Muscle of back (tissue), 11 donors: ENCODE measurements around the gene FAM117B. TPM values are rescaled to one million over a fixed set of nuclear protein-coding genes. Genes with fewer than 3 reads are reported as not detected.
A peak's percentile ranks its signal among the peaks of the same experiment; 100 is the strongest.
"Not testable (repeated sequence)": the region's sequence is repeated elsewhere in the genome, so short reads cannot be mapped to it uniquely, and the experiment has no call there.

ENCODE experiments used
- DNase-seq, 3 donors: peaks; one replicate each; pipeline versions ENCODE4 v3.0.0 to v3.0.0-alpha.2; 2013
- polyA plus RNA-seq, 10 donors: library from polyadenylated mRNA; unstranded; fragments of 120-200 nt; gene quantifications; one replicate each; pipeline ENCODE4 v1.2.1, GENCODE V29; 2013; ENCODE audit not compliant: insufficient read length in 10 of 10

The FAM117B gene
- polyA plus RNA-seq, 10 donors = 2.6 to 5.6 (median 3.8) TPM

- DNase-seq = no peak
Observed at GRCh38 chr2:202700075-202700901, 65.5 kb downstream of the FAM117B start.

GRCh38 chr2:202703091-202703490 lies 68.3 kb downstream of the FAM117B start:
- DNase-seq = no peak

GRCh38 chr2:202704248-202704647 lies 69.5 kb downstream of the FAM117B start:
- DNase-seq = no peak

- no peak for DNase-seq
Observed at GRCh38 chr2:202705446-202706020, 70.8 kb downstream of the FAM117B start.

- not testable (repeated sequence) for DNase-seq
Observed at GRCh38 chr2:202714971-202715935, 80.5 kb downstream of the FAM117B start.

GRCh38 chr2:202716114-202716718 lies 81.4 kb downstream of the FAM117B start:
- DNase-seq = no peak

GRCh38 chr2:202716953-202717597 lies 82.3 kb downstream of the FAM117B start:
- DNase-seq = no peak

GRCh38 chr2:202717598-202718310 lies 83.0 kb downstream of the FAM117B start:
- DNase-seq = no peak

GRCh38 chr2:202718614-202719013 lies 83.8 kb downstream of the FAM117B start:
- DNase-seq = peak in 1 of 3 donors; percentile 17

GRCh38 chr2:202720226-202720625 lies 85.5 kb downstream of the FAM117B start:
- DNase-seq = no peak

- peak in 1 of 3 donors; percentile 12 for DNase-seq
Observed at GRCh38 chr2:202721621-202722020, 86.9 kb downstream of the FAM117B start.

GRCh38 chr2:202723746-202724145 lies 89.0 kb downstream of the FAM117B start:
- DNase-seq = no peak

GRCh38 chr2:202726070-202726469 lies 91.3 kb downstream of the FAM117B start:
- DNase-seq = no peak

- DNase-seq = no peak
Observed at GRCh38 chr2:202736826-202737225, 102.1 kb downstream of the FAM117B start.

GRCh38 chr2:202743613-202744012 lies 108.8 kb downstream of the FAM117B start:
- DNase-seq = no peak

- no peak for DNase-seq
Observed at GRCh38 chr2:202749477-202749876, 114.7 kb downstream of the FAM117B start.

- no peak for DNase-seq
Observed at GRCh38 chr2:202750763-202751427, 116.1 kb downstream of the FAM117B start.

GRCh38 chr2:202752071-202752470 lies 117.3 kb downstream of the FAM117B start:
- DNase-seq = no peak

GRCh38 chr2:202754936-202755335 lies 120.2 kb downstream of the FAM117B start:
- no peak for DNase-seq

- no peak for DNase-seq
Observed at GRCh38 chr2:202756598-202756997, 121.8 kb downstream of the FAM117B start.
